GM12878 (cell line): ENCODE measurements around the gene C1orf210. TPM values are rescaled to one million over a fixed set of nuclear protein-coding genes. Genes with fewer than 3 reads are reported as not detected.

Experiments used
- ATAC-seq: fragments of 200-7000 bp; cut with Tn5 transposase; 3 replicates; pipeline ENCODE4 v1.9.1; 2020; ENCODE audit warnings: mild to moderate bottlenecking, moderate library complexity
- BruUV-seq: library from RNA; stranded (reverse); fragments of 400-500 nt; replicated peaks from 2 replicates; lab custom pipeline; 2021; lab: Mats Ljungman, UMichigan
- CTCF ChIA-PET: fragments of 300-600 bp; sonication (Branson Sonifier 250); formaldehyde crosslinking; extraction: SDS; loops from one replicate; lab custom pipeline; 2021; ENCODE audit warnings: inconsistent platforms; lab: Yijun Ruan, JAX
- POLR2A ChIA-PET: fragments of 350-600 bp; formaldehyde crosslinking; extraction: SDS; loops from one replicate; lab custom pipeline; 2021; ENCODE audit warnings: inconsistent platforms; lab: Charles Lee
- RAD21 ChIA-PET: fragments of 300-600 bp; sonication (Branson Sonifier 250); formaldehyde crosslinking; loops from one replicate; lab custom pipeline; 2023; ENCODE audit warnings: antibody characterized with exemption; ENCODE audit not compliant: unreplicated experiment; lab: Charles Lee
- SMC1A ChIA-PET: fragments of 300-600 bp; sonication (Branson Sonifier 250); formaldehyde crosslinking; loops from one replicate; lab custom pipeline; 2023; ENCODE audit not compliant: unreplicated experiment, uncharacterized antibody; lab: Charles Lee
- DNase-seq: peaks from one replicate; pipeline ENCODE4 v3.0.0-alpha.2; 2011; ENCODE audit warnings: low read depth, low spot score
- FAIRE-seq: peaks from 3 replicates; lab custom pipeline; 2011; peaks lifted over from hg19 to GRCh38; lab: Jason Lieb, UNC
- H2AFZ ChIP-seq: 2 replicates; pipeline ENCODE4 v1.6.0; 2011; ENCODE audit warnings: low read depth, low read length, control low read depth; ENCODE audit not compliant: control insufficient read depth
- H3K27ac ChIP-seq: 2 replicates; pipeline ENCODE4 v1.5.1; 2011; ENCODE audit warnings: control low read depth; ENCODE audit not compliant: control insufficient read depth, insufficient read depth
- H3K27me3 ChIP-seq, 2 experiments: replicated peaks in 1 of 2; 2 replicates each; pipeline versions ENCODE4 v1.6.0 to v1.6.1; 2011; ENCODE audit warnings: low read length in 1 of 2; ENCODE audit not compliant: control insufficient read depth in 2 of 2, insufficient read depth in 2 of 2
- H3K36me3 ChIP-seq, 2 experiments: 2 replicates each; pipeline ENCODE4 v1.5.1; 2011; ENCODE audit warnings: low read length in 1 of 2; ENCODE audit not compliant: control insufficient read depth in 2 of 2, insufficient read depth in 2 of 2
- H3K4me1 ChIP-seq: 2 replicates; pipeline ENCODE4 v1.6.1; 2011; ENCODE audit warnings: mild to moderate bottlenecking, low read length, moderate library complexity, mixed read lengths; ENCODE audit not compliant: control insufficient read depth, insufficient read depth
- H3K4me2 ChIP-seq: 2 replicates; pipeline ENCODE4 v1.6.0; 2011; ENCODE audit warnings: control low read depth; ENCODE audit not compliant: control insufficient read depth, insufficient read depth
- H3K4me3 ChIP-seq: fragments of 200-600 bp; sonication (generic); 2 replicates; pipeline ENCODE4 v1.5.1; 2016
- H3K79me2 ChIP-seq: 2 replicates; pipeline ENCODE4 v1.6.0; 2011; ENCODE audit warnings: low read length; ENCODE audit not compliant: control insufficient read depth, insufficient read depth
- H3K9ac ChIP-seq: 2 replicates; pipeline ENCODE4 v1.8.0; 2011; ENCODE audit warnings: low read length, control low read depth, mixed read lengths; ENCODE audit not compliant: control insufficient read depth, insufficient read depth
- H3K9me3 ChIP-seq: replicated peaks from 3 replicates; pipeline ENCODE4 v1.5.1; 2011; ENCODE audit warnings: mild to moderate bottlenecking, low read length; ENCODE audit not compliant: control insufficient read depth, insufficient read depth
- H4K20me1 ChIP-seq: 2 replicates; pipeline ENCODE4 v1.6.0; 2011; ENCODE audit not compliant: control insufficient read depth, insufficient read depth
- EP300 ChIP-seq, 2 experiments: fragments of 150-350 bp in 1 of 2; IDR thresholded peaks; 2 replicates each; pipeline ENCODE4 v1.6.1; 2011 to 2012; ENCODE audit warnings: low read depth in 2 of 2, low read length in 2 of 2, borderline replicate concordance in 1 of 2, improper control_type of control experiment in 1 of 2, inconsistent platforms in 1 of 2; ENCODE audit not compliant: control insufficient read depth in 1 of 2
- GABPA ChIP-seq: IDR thresholded peaks from 2 replicates; pipeline ENCODE4 v1.6.1; 2014; ENCODE audit warnings: antibody characterized with exemption, low read depth, mild to moderate bottlenecking, inconsistent platforms
- HDAC2 ChIP-seq: fragments of 200-600 bp; sonication (generic); IDR thresholded peaks from 2 replicates; pipeline ENCODE4 v1.6.1; 2017
- JUND ChIP-seq: IDR thresholded peaks from 2 replicates; pipeline ENCODE4 v1.6.1; 2012; ENCODE audit warnings: low read depth, mild to moderate bottlenecking, low read length, improper control_type of control experiment, moderate library complexity
- NFXL1 ChIP-seq: fragments of 450-650 bp; IDR thresholded peaks from 2 replicates; pipeline ENCODE4 v1.6.1; 2017; ENCODE audit warnings: antibody characterized with exemption, mild to moderate bottlenecking, borderline replicate concordance
- PML ChIP-seq: IDR thresholded peaks from 2 replicates; pipeline ENCODE4 v1.6.1; 2012; ENCODE audit warnings: low read length, inconsistent platforms
- POLR2A ChIP-seq: IDR thresholded peaks from 2 replicates; pipeline ENCODE4 v1.6.1; 2011; ENCODE audit warnings: low read depth, mild to moderate bottlenecking, low read length
- SIN3A ChIP-seq: IDR thresholded peaks from 2 replicates; pipeline ENCODE4 v1.6.1; 2012; ENCODE audit warnings: low read depth, low read length, improper control_type of control experiment
- SPI1 ChIP-seq: IDR thresholded peaks from 2 replicates; pipeline ENCODE4 v1.6.1; 2011; ENCODE audit warnings: low read depth, mild to moderate bottlenecking, low read length, moderate library complexity, borderline replicate concordance; ENCODE audit not compliant: insufficient read depth
- SRF ChIP-seq, 2 experiments: IDR thresholded peaks; 2 replicates each; pipeline ENCODE4 v1.6.1; 2011; ENCODE audit warnings: low read depth in 2 of 2, low read length in 2 of 2, mild to moderate bottlenecking in 1 of 2, moderate library complexity in 1 of 2
- SUZ12 ChIP-seq: fragments of 200-600 bp; sonication (generic); IDR thresholded peaks from one replicate; pipeline ENCODE4 v1.6.1; 2018; ENCODE audit warnings: antibody characterized with exemption, mild to moderate bottlenecking; ENCODE audit not compliant: unreplicated experiment
- ZSCAN29 ChIP-seq: fragments of 450-650 bp; IDR thresholded peaks from 2 replicates; pipeline ENCODE4 v1.6.1; 2017; ENCODE audit warnings: mild to moderate bottlenecking, moderate library complexity
- WGBS: methylation state at CpG from one replicate; pipeline ENCODE4 v1.1.6; 2016; ENCODE audit warnings: low lambda C conversion rate; ENCODE audit not compliant: insufficient replicate concordance, insufficient coverage; ENCODE audit errors: missing lambda C conversion rate; 5-methylcytosine and 5-hydroxymethylcytosine counted together
- in situ Hi-C: fragments of 300-500 bp; cut with MboI; formaldehyde crosslinking; loops from 9 replicates; pipeline ENCODE4 v1.14.3; 2018; ENCODE audit warnings: mixed read lengths
- intact Hi-C: fragments of 100-400 bp; cut with micrococcal nuclease; formaldehyde crosslinking; loops from one replicate; pipeline ENCODE4 v1.14.2; 2022; ENCODE audit not compliant: unreplicated experiment
- polyA plus RNA-seq, 11 experiments: library from polyadenylated mRNA; depleted of rRNA in 4 of 11; unstranded in 6 of 11; stranded (reverse) in 5 of 11; fragments of >200 nt; fragmentation: Nextera tagmentation in 4 of 11; fragmentation: Illumina TruSeq in 1 of 11; extraction: Ambion mirVana in 4 of 11; extraction: Trizol in 1 of 11; gene quantifications; 1 replicate in 1 of 11; 2 replicates in 10 of 11; pipeline versions ENCODE4 v1.2.1 to v1.2.3, GENCODE V29; 2011 to 2016; ENCODE audit warnings: inconsistent platforms in 2 of 11, missing spikeins in 2 of 11, low read depth in 1 of 11
- total RNA-seq, 4 experiments: library from RNA; depleted of rRNA in 3 of 4; stranded (reverse); fragments of >200 nt in 3 of 4; fragmentation: Illumina TruSeq in 1 of 4; extraction: Trizol in 1 of 4; gene quantifications; 2 replicates each; pipeline versions ENCODE4 v1.2.1 to v1.2.3, GENCODE V29; 2013 to 2021
- TF ChIP-seq, protein P1 (sequence below): IDR thresholded peaks from 2 replicates; pipeline ENCODE4 v1.6.1; 2012; ENCODE audit warnings: low read length, inconsistent platforms
- TF ChIP-seq, protein P2 (sequence below): IDR thresholded peaks from 2 replicates; pipeline ENCODE4 v1.6.1; 2011; ENCODE audit warnings: low read depth, mild to moderate bottlenecking, low read length, moderate library complexity, borderline replicate concordance; ENCODE audit errors: extremely low read depth
- TF ChIP-seq, protein P3 (sequence below): fragments of 450-650 bp; IDR thresholded peaks from 2 replicates; pipeline ENCODE4 v1.6.1; 2017; ENCODE audit warnings: mild to moderate bottlenecking, moderate library complexity
- TF ChIP-seq, protein P4 (sequence below): fragments of 450-650 bp; conservative IDR thresholded peaks from 2 replicates; pipeline ENCODE4 v1.6.1; 2017; ENCODE audit warnings: mild to moderate bottlenecking, moderate library complexity

Gene C1orf210
- total and polyA plus RNA-seq, 10 of the 15 experiments (the other 5 are each of a cell fraction or from before 2014, with no cell fraction given): 0.07 TPM; not detected in 9

DNA sequence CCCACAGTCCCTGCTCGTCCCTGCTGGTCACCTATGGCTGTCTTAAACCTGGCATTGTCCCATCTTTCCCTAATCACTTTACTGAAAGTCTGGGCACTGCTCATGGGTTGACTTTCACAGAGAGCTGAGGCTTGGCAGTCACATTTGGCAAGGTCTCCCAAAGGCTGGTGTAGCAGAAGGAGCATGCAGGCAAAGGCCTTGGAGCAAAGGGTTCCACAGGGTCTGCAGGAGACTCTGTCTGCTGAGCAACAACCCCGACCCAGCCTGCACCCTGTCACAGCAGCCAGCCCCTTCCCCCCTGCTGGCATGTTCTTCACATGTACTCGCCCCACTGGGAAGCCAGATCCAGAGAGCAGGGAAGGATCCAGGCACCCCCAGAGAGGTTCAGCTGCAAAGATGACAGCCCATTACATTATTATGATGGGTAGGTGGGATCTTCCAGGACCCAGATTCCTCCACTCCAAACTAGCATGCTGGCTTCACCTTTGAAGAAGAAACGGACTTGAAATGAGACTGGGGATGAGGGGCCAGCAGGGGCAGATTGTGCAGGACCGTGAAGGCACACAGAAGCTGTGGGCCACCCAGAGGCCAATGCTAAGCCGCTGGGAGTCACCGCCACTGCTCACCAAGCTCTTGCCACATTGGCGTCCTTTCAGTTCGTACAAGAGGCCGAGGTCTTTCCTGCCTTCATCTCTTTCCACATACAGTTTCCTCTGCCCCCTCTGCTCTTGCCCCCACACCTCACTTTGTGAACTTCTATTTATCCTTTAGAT lies 29.8 kb downstream of the C1orf210 start:
- WGBS: 51% methylated on average over 10 of the region's 10 CpGs
- Histone ChIP-seq H3K36me3 (no peaks in the 10 kb centered on the region), H3K4me2 (no peak overlapping the region), H3K9me3 (peaks cover 9% of the 10 kb centered on the region), H3K4me3 (no peak overlapping the region), H3K9ac (no peak overlapping the region), H2AFZ (no peak overlapping the region), H3K79me2 (no peaks in the 10 kb centered on the region), H3K27ac (no peak overlapping the region), H3K27me3 (no peaks in the 10 kb centered on the region; a peak in 1 of 4 replicates), H3K4me1 (no peaks in the 10 kb centered on the region), H4K20me1 (no peaks in the 10 kb centered on the region)
- FAIRE-seq (no peak), DNase-seq (no peak), ATAC-seq (no peak)
- CTCF ChIA-PET: no interaction called here
- POLR2A ChIA-PET: no interaction called here
- in situ Hi-C loops: no loop called here
- no TSS peak for BruUV-seq
- SMC1A ChIA-PET: interaction anchor here (0.7 kb wide), 1 partner anchor 124 kb away, joined by 3 read pairs; no protein-coding TSS in a partner anchor
- TF ChIP-seq HDAC2 (no peak), GABPA (no peak), POLR2A (no peak), SUZ12 (no peak), ZSCAN29 (no peak), EP300 (IDR thresholded peaks at IDR 0.05; ENCODE audit: borderline replicate concordance in 1 of 2, control insufficient read depth in 1 of 2, low read depth in 2 of 2, low read length in 2 of 2) (no peak), SIN3A (no peak), SPI1 (no peak), SRF (IDR thresholded peaks at IDR 0.05; ENCODE audit: low read depth in 2 of 2, low read length in 2 of 2) (no peak), JUND (no peak), NFXL1 (no peak), PML (no peak)
- TF ChIP-seq, protein P1, sequence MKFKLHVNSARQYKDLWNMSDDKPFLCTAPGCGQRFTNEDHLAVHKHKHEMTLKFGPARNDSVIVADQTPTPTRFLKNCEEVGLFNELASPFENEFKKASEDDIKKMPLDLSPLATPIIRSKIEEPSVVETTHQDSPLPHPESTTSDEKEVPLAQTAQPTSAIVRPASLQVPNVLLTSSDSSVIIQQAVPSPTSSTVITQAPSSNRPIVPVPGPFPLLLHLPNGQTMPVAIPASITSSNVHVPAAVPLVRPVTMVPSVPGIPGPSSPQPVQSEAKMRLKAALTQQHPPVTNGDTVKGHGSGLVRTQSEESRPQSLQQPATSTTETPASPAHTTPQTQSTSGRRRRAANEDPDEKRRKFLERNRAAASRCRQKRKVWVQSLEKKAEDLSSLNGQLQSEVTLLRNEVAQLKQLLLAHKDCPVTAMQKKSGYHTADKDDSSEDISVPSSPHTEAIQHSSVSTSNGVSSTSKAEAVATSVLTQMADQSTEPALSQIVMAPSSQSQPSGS: no peak
- TF ChIP-seq, protein P2, sequence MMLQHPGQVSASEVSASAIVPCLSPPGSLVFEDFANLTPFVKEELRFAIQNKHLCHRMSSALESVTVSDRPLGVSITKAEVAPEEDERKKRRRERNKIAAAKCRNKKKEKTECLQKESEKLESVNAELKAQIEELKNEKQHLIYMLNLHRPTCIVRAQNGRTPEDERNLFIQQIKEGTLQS: no peak
- TF ChIP-seq, protein P3, sequence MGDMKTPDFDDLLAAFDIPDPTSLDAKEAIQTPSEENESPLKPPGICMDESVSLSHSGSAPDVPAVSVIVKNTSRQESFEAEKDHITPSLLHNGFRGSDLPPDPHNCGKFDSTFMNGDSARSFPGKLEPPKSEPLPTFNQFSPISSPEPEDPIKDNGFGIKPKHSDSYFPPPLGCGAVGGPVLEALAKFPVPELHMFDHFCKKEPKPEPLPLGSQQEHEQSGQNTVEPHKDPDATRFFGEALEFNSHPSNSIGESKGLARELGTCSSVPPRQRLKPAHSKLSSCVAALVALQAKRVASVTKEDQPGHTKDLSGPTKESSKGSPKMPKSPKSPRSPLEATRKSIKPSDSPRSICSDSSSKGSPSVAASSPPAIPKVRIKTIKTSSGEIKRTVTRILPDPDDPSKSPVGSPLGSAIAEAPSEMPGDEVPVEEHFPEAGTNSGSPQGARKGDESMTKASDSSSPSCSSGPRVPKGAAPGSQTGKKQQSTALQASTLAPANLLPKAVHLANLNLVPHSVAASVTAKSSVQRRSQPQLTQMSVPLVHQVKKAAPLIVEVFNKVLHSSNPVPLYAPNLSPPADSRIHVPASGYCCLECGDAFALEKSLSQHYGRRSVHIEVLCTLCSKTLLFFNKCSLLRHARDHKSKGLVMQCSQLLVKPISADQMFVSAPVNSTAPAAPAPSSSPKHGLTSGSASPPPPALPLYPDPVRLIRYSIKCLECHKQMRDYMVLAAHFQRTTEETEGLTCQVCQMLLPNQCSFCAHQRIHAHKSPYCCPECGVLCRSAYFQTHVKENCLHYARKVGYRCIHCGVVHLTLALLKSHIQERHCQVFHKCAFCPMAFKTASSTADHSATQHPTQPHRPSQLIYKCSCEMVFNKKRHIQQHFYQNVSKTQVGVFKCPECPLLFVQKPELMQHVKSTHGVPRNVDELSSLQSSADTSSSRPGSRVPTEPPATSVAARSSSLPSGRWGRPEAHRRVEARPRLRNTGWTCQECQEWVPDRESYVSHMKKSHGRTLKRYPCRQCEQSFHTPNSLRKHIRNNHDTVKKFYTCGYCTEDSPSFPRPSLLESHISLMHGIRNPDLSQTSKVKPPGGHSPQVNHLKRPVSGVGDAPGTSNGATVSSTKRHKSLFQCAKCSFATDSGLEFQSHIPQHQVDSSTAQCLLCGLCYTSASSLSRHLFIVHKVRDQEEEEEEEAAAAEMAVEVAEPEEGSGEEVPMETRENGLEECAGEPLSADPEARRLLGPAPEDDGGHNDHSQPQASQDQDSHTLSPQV: no peak
- TF ChIP-seq, protein P4, sequence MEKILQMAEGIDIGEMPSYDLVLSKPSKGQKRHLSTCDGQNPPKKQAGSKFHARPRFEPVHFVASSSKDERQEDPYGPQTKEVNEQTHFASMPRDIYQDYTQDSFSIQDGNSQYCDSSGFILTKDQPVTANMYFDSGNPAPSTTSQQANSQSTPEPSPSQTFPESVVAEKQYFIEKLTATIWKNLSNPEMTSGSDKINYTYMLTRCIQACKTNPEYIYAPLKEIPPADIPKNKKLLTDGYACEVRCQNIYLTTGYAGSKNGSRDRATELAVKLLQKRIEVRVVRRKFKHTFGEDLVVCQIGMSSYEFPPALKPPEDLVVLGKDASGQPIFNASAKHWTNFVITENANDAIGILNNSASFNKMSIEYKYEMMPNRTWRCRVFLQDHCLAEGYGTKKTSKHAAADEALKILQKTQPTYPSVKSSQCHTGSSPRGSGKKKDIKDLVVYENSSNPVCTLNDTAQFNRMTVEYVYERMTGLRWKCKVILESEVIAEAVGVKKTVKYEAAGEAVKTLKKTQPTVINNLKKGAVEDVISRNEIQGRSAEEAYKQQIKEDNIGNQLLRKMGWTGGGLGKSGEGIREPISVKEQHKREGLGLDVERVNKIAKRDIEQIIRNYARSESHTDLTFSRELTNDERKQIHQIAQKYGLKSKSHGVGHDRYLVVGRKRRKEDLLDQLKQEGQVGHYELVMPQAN: no peak
- intact Hi-C loops: no loop called here
- RAD21 ChIA-PET: no interaction called here
